ENCODE measurements around the gene RPN2.

Gene RPN2

DNA sequence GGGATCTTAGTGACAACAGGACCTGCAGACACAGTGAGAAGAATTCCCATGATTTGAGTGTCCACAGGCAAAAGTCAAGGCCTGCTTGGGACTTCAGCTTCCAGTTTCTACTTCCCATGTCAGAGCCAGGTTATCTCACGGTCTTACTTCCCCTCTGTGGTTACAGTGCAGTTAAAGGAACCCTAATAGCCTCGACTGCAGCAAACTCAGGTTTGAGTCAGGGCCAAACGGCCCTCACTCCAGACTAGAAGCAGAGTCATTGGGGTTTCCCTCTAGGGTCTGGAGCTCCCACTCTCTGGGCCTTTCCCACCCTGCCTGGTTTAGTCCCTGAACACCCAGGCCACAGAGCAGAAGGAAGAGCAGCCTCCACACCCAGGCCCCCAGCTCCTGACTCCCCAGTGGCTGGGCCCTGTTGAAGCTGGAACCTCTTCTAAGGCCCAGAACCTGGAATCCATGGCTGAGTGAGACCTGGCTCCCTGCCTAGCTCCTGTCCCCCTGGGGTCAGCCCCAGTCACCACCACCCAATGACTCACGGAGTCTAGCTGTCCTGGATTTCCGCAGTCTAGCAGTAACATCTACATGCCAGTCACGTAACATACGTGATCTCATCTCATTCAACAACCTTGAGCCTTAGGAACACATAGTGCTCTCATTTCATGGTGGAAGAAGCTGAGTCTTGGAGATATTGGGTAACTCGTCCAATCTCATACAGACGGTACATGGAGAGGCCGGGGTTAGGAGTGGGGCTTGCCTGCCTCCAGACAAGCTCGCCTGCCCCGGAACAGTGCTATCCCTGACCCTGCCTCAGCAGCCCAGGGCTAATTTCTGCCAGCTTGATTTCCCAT is 91.7 kb downstream of the RPN2 start:
- DNase-seq = no peak

DNA sequence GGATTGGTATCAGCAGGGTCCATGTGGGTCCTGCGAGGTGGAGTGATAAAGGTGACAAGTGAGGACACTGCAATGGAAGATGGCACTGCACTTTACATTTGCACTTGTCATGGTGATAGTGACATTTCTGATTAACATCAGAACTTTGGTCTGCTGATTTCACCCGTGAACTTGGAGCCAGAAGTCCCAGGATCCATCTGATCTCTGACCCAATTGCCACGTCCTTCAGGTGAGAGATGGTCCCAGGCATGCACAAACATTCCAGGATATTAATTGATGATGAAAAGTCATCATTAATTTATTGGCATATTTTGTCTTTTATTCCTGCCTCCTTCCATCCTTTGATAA is 92.3 kb downstream of the RPN2 start:
- no peak for DNase-seq

DNA sequence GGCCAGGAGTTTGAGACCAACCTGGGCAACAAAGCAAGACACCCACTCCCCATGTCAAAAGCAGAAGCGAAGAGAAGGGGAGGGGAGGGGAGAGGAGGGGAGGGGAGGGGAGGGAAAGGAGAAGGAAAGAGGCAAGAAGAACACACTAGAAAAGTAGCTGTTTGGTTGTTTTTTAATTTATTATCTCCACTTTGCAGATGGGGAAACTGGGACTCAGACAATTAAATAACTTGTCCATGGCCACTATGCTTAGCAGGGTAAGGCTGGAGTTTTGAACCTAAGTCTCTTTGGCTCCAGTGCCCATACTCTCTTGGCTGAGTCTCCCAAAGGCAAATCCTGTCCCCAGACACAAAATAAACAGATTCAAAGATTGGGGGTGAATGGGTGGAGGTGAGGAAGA is 94.9 kb downstream of the RPN2 start:
- no peak for DNase-seq

DNA sequence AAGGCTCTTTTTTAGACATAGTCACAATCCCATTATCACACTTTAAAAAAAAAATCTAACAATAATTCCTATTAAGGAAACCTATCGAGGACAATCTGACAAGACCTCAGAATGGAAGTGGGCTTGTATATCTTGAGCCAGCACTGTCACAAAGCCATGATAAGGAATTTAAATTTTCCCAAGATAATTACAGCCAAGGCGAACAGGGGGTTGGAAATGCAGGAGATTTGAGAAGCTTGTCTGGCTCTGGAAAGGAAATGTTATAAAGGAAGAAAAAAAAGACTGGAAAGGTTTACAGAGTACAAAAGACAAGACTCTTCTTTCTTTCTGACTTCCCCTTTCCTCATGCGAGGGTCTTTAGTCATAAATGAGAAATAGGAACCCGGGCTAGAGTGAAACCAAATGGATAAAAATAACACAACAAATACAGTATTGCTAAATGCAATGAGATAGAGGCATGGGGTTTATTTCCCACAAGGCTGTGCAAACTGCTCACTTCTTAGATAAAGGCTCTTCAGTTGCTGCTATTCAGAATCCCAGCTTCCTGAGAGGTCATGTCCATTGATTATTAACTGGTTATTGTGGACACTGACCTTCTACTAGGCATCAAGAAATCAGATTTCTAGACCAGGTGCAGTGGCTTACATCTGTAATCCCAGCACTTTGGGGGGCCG is 95.9 kb downstream of the RPN2 start:
- no peak for DNase-seq

DNA sequence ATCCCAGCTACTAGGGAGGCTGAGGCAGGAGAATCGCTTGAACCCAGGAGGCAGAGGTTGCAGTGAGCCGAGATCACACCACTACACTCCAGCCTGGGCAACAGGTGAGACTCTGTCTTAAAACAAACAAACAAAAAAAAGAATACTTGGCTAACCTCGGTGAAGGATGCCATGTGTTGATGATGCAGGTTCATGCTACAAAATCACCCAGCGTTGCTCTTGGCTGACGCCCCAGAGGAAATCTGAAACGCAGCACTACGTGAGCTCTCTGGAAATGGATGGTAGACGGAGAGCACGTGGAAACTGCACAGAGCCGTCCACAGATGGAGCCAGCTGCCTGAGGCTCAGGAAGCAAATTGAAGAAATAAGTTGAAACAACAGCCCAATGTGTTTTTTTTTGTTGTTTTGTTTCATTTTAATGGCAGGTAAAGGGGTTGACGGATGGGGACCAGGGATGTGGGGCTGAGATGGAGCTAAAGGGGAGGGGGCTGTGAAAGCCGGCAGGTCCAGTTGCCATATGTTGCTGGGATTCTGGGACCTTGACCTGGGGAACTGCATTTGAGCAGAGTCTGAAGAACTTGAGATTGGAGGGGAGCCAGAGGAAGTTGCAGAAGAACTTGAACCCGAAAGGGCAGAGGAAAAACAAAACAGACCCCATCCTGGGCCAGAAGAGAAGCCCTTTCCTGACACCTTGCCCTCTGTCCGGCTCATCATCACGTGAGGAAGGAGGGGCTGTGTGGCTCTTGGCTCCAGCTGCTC is 97.5 kb downstream of the RPN2 start:
- peak; percentile 69 for DNase-seq

DNA sequence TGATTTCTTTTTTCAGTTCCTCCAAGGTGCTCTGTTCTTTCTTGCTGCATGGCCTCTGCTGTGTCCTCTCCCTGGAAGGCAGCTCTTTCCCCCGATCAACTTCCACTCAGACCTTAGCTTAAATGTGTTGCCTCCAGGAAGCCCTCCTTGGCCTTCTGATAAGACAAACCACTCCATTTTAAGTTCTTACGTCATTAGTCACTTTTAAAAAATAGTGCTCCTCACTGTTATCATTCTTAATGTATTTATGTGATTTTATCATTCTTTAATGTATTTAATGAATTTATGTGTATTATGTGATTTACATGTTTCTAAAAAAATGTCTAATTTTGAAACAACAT is 98.1 kb downstream of the RPN2 start:
- DNase-seq = no peak

DNA sequence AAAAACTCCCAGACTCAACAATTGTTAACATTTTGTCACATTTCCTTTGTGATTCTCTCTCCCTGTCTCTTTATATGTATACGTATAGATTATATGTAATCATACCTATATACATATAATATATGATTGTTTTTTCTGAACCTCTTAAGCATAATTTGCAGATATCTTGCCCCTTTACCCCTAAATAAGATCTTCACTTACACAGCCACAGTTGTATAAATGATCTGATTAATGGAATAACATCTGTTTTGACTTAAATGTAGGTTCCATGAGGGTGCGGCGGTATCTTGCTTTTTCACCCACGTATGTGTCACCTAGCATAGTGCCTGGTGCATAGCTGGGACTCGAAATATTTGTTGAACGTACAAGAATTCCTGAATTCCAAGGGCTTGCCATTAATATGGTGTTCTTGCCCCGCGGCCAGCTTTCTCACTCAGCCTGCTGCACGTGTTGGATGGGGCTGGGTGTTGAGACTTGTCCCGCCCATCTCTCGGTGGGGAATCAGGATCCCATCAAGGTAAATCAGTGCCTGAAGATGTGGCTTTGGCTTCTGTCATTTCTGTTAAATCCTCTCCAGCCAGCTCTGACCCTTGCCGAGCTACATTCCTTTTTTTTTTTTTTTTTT is 99.9 kb downstream of the RPN2 start:
- no peak for DNase-seq

DNA sequence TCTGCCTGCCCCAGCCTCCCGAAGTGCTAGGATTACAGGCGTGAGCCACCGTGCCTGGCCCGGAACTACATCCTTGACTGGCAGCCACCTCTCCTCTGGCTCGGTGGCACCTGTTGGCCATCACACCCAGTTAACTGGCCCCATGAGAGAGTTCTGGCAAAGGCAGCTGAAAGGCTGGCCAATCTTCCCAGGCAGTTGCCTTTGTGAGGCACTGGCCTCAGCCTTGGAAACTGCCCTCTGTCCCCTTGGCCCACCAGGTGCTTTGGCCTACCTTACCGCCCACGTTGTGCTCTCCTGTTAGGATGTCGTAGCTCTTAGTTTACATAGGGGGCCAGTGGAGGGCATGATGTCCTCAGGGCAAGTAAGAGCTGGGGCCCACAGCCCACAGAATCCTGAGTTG is 100.7 kb downstream of the RPN2 start:
- no peak for DNase-seq

DNA sequence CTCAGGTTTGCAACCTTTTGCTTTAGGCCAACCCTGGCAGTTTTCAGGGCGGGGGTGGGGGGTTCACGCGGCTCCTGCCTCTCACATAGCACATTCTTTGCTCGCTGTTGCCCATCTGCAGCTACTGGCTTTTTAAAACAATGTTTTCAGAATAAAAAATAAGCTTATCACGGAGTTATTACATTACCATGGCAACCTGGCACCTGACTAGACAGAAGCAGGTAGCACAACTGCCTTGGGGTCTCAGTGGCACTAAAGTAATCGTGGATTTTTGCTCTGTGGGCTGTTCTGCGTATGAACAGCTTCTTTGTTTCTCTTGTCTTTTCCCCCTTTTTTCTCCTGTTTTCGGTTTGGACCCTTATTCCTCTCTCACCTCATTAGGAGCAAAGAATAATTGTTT is 101.3 kb downstream of the RPN2 start:
- DNase-seq = no peak

DNA sequence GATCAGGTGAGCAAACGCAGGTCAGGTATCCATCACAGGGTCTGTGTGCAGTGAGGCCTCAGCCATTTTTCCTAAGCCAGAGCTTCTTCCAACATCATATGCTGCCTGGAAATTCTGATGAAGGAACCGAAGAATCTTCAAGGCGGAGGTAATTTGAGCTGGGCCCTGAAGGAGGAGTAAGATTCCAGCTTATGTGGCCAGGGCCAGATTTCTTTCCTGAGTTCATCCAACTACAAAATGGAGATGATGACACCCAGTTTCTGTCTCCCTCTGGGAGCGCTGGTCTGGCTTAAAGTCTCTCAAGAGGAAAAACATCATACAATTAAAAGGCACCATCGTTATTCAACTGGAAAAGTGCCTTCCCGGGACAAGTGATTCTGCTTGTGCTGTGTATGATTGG is 103.4 kb downstream of the RPN2 start:
- DNase-seq = no peak

DNA sequence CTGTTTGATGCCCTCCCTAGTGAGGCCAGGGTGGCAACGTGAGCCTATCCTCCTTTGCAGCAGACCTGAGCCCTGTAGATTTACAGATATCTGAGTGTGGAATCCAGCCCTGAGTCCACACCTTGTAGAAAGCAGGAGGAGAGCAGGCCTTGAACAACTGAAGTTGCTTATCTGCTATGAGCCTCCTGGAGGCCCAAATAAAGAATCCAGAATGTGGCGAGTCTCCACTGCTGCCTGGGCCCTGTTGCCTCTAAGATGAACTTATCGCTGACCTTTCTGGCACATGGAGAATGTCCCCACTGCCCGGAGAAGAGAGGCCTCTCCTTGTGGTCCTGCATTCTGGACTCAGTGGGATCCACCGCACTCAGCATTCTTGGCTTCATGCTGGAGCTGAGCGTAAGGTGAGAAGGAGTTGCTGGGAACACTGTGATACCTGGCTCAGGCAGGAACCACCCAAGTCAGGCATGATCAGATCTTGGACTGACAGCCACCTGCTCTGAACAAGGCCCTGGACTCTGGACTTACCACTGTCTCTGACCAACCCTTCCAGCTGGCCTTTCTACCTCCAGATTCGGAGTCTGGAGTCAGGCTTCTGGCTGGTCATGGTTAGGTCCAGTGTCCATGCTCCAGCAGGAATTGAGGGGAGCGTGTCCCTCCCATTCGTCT is 104.5 kb downstream of the RPN2 start:
- no peak for DNase-seq

DNA sequence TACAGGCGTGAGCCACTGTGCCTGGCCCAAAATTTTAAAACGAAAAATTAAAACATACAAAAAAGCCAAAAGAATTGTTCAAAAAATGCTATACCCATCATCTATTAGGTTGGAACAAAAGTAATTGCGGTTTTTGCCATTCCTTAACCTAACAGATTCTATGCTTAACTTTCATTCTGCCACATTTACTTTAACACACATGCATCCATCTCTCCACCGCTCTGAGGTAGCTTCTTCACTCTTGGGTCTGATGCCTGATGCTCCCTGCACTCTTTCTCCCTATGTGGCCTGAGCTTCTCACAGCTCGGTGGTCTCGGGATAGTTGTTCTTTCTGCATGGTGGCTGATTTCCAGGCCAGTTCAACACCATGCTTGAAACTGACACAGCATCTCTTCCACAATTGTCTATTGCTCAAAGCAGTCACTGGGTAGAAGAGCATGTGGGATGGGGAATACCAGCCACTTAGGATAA is 105.6 kb downstream of the RPN2 start:
- no peak for DNase-seq

DNA sequence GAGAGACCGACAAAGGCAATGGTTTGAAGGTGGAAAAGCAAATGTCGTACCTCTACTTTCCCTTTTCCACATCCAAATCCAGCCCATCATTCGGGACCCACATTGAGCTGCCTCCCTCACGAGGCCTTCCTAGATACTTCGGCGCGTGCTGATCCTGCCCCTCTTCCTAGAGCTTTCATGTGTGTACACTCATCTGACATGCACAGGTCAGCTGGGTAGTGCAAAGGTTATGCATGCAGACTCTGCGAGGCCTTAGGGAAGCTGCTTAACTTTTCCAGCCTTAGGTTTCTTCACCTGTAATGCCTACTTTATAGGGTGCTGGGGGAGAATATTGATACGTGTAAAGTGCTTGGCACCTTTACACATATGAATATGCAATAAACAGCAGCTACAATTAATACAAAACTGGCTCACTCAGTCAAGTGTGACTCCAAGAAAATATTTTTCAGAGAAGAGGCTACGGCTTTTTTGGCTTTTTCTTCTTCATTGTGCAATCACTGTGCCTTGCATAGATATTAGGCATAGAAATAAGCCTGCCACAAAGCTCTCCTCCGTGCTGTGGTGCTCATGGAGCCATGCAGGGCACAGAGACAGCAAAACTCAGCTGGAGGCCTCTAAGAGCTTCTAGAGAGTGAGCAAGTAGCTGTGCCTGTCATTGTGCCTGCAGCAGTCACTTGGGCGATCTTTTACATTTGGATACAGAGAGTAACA is 106.7 kb downstream of the RPN2 start:
- no peak for DNase-seq

DNA sequence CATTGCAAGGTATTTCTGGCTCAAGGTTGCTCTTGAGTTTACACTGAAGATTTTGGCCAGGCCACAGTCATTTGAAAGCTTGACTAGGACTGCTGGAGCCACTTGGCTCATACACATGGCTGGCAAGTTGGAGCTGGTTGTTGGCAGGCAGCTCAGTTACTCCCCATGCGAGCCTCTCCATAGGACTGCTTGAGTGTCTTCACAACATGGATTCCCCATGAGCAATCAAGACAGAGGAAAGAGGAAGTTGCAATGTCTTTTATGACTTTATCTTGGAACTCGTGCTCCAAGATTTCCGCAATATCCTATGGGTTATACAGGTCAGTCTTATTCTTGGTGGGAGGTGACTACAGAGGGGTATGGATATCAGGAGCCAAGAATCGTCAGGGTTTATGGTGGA is 109.0 kb downstream of the RPN2 start:
- no peak for DNase-seq

DNA sequence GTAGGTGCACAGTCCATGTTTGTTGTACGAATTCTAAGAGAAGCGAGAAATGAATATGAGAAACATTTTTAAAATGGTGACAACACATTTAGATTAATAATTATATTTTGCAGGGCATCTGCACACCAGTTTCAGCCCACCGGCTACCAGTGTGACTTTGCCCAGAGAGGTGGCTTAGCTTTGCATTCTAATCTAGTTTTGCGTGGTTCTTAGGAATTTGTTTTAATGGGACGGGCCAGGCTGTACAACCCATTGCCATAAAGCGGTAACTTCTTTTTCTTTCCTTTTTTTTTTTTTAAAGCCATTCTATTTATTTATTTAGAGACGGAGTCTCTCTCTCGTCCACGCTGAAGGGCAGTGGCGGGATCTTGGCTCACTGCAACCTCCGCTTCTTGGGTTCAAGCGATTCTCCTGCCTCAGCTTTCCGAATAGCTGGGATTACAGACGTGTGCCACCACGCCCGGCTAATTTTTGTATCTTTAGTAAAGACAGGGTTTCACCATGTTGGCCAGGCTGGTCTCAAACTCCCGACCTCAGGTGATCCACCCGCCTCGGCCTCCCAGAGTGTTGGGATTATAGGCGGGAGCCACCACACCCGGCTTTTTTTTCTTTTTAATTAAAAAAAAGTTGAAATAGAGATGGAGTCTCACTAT is 111.2 kb downstream of the RPN2 start:
- no peak for DNase-seq

Measured in left hindlimb (tissue), 1 donor.